ENCODE data around the gene PRDM16. TPM values are rescaled to one million over a fixed set of nuclear protein-coding genes. Genes with fewer than 3 reads are reported as not detected.

Gene PRDM16
- total RNA-seq, 1 experiment from 2014 or later: 0.09 TPM

- Mint-ChIP-seq H3K27ac (ENCODE audit: unreplicated experiment) (no peak overlapping the region), H3K36me3 (ENCODE audit: insufficient read depth, unreplicated experiment) (no peaks in the 10 kb centered on the region), H3K4me3 (ENCODE audit: low read depth, unreplicated experiment) (no peak overlapping the region), H3K9me3 (ENCODE audit: low read depth, unreplicated experiment) (no peaks in the 10 kb centered on the region), H3K4me1 (ENCODE audit: low read depth, unreplicated experiment) (no peaks in the 10 kb centered on the region), H3K27me3 (ENCODE audit: unreplicated experiment) (peaks cover 32% of the 10 kb centered on the region)
- CTCF ChIA-PET: no interaction called here
- no peak for TF ChIP-seq CTCF (IDR thresholded peaks at IDR 0.05; ENCODE audit: unreplicated experiment)
- no TSS peak for BruUV-seq (replicated peaks)
- no peak for DNase-seq
- intact Hi-C loops (cut with micrococcal nuclease; ENCODE audit: unreplicated experiment): no loop called here
Measured at GRCh38 chr1:3140437-3140836, 71.4 kb downstream of the PRDM16 start.

- no peak for TF ChIP-seq CTCF (IDR thresholded peaks at IDR 0.05; ENCODE audit: unreplicated experiment)
- Mint-ChIP-seq H3K36me3 (ENCODE audit: insufficient read depth, unreplicated experiment) (no peaks in the 10 kb centered on the region), H3K9me3 (ENCODE audit: low read depth, unreplicated experiment) (no peaks in the 10 kb centered on the region), H3K27me3 (ENCODE audit: unreplicated experiment) (peaks cover 35% of the 10 kb centered on the region), H3K4me3 (ENCODE audit: low read depth, unreplicated experiment) (no peak overlapping the region), H3K4me1 (ENCODE audit: low read depth, unreplicated experiment) (no peaks in the 10 kb centered on the region), H3K27ac (ENCODE audit: unreplicated experiment) (no peak overlapping the region)
- intact Hi-C loops (cut with micrococcal nuclease; ENCODE audit: unreplicated experiment): no loop called here
- DNase-seq: no peak
- no TSS peak for BruUV-seq (replicated peaks)
- CTCF ChIA-PET: no interaction called here
Measured at GRCh38 chr1:3141129-3141528, 72.1 kb downstream of the PRDM16 start.

- DNase-seq: no peak
- intact Hi-C loops (cut with micrococcal nuclease; ENCODE audit: unreplicated experiment): no loop called here
- no peak for TF ChIP-seq CTCF (IDR thresholded peaks at IDR 0.05; ENCODE audit: unreplicated experiment)
- BruUV-seq (replicated peaks): no TSS peak
- H3K27ac Mint-ChIP-seq (ENCODE audit: unreplicated experiment): no peak overlapping the region
- no peak overlapping the region for H3K4me3 Mint-ChIP-seq (ENCODE audit: low read depth, unreplicated experiment)
- CTCF ChIA-PET: no interaction called here
- H3K36me3 Mint-ChIP-seq (ENCODE audit: insufficient read depth, unreplicated experiment): peaks cover 1% of the 10 kb centered on the region
- no peaks in the 10 kb centered on the region for H3K4me1 Mint-ChIP-seq (ENCODE audit: low read depth, unreplicated experiment)
- peaks cover 38% of the 10 kb centered on the region for H3K27me3 Mint-ChIP-seq (ENCODE audit: unreplicated experiment)
- H3K9me3 Mint-ChIP-seq (ENCODE audit: low read depth, unreplicated experiment): no peaks in the 10 kb centered on the region
Measured at GRCh38 chr1:3141836-3142235, 72.8 kb downstream of the PRDM16 start.

GRCh38 chr1:3142236-3142635 is 73.2 kb downstream of the PRDM16 start:
- H3K4me1 Mint-ChIP-seq (ENCODE audit: low read depth, unreplicated experiment): no peaks in the 10 kb centered on the region
- CTCF ChIA-PET: no interaction called here
- no peak overlapping the region for H3K4me3 Mint-ChIP-seq (ENCODE audit: low read depth, unreplicated experiment)
- no peak overlapping the region for H3K27ac Mint-ChIP-seq (ENCODE audit: unreplicated experiment)
- intact Hi-C loops (cut with micrococcal nuclease; ENCODE audit: unreplicated experiment): no loop called here
- peaks cover 3% of the 10 kb centered on the region for H3K36me3 Mint-ChIP-seq (ENCODE audit: insufficient read depth, unreplicated experiment)
- H3K27me3 Mint-ChIP-seq (ENCODE audit: unreplicated experiment): peaks cover 37% of the 10 kb centered on the region
- no peak for DNase-seq
- no peaks in the 10 kb centered on the region for H3K9me3 Mint-ChIP-seq (ENCODE audit: low read depth, unreplicated experiment)
- BruUV-seq (replicated peaks): no TSS peak
- TF ChIP-seq CTCF (IDR thresholded peaks at IDR 0.05; ENCODE audit: unreplicated experiment): no peak

GRCh38 chr1:3142751-3143150 is 73.7 kb downstream of the PRDM16 start:
- no TSS peak for BruUV-seq (replicated peaks)
- intact Hi-C loops (cut with micrococcal nuclease; ENCODE audit: unreplicated experiment): no loop called here
- H3K27me3 Mint-ChIP-seq (ENCODE audit: unreplicated experiment): peaks cover 32% of the 10 kb centered on the region

More at GRCh38 chr1:3142751-3143150, 73.7 kb downstream of the PRDM16 start:
- H3K36me3 Mint-ChIP-seq (ENCODE audit: insufficient read depth, unreplicated experiment): peaks cover 3% of the 10 kb centered on the region
- CTCF ChIA-PET: no interaction called here
- no peak overlapping the region for H3K27ac Mint-ChIP-seq (ENCODE audit: unreplicated experiment)
- no peak for DNase-seq
- H3K9me3 Mint-ChIP-seq (ENCODE audit: low read depth, unreplicated experiment): no peaks in the 10 kb centered on the region
- TF ChIP-seq CTCF (IDR thresholded peaks at IDR 0.05; ENCODE audit: unreplicated experiment): no peak
- H3K4me3 Mint-ChIP-seq (ENCODE audit: low read depth, unreplicated experiment): no peak overlapping the region
- no peaks in the 10 kb centered on the region for H3K4me1 Mint-ChIP-seq (ENCODE audit: low read depth, unreplicated experiment)
